GM21529 (cell line): Measurements from ENCODE around the gene RUVBL2.
"Not testable (repeated sequence)": the region's sequence is repeated elsewhere in the genome, so short reads cannot be mapped to it uniquely, and the experiment has no call there.

Source experiments
- ATAC-seq: cut with Tn5 transposase; IDR thresholded peaks from one replicate; pipeline ENCODE4 v1.9.1; 2021; ENCODE audit not compliant: unreplicated experiment

The RUVBL2 gene

DNA sequence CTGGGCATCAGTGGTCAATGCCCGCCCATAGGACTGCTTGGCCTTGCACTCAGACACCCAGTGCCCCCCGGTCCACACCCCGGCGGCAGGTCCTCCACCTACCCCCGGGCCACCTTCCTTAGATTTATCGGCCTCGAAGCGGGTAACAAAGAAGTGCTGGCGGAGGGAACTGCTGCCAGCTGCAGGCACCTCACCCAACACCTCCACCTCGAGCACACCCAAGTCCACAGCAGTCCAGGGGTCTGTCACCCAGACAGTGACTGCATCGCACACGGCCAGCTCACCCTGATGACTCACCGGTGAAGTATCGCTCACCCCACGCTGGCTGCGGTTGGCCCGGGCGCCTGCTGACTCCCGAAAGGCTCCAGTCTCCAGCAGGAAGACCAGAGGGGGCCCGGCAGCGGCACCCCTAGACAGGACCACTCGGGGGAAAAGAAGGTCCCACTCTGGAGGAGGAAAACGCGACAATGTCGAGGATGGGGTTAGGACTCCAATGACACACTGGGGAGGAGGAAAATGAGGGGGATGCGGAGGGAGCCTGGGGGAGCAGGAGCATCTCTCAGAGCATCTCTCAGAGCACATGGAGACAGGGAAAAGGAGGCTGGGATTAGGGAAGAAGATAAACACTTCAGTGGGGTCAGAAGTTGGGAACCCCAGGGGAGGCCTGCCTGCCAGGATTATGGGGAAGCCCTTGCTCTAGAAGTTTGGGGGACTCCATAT, 45.0 kb downstream of the RUVBL2 start:
- ATAC-seq = not testable (repeated sequence)

DNA sequence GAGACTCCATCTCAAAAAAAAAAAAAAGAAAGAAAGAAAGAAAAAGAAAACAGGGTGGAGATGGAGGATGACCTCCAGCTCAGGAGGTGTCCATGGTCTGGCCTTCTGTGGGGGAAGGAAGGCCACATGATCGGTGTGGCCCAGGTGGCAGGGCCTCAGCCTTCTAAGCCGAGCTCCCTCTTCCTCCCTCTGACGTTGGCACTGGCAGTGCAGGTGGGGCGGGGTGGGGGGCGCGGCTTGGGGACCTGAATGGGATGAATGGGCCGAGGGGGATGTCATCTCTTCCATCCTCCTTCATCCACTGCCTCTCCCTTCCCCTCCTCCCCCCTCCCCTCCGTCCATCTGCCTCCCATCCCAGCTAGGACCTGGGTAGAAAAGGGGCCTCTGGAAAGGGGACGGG, 46.0 kb downstream of the RUVBL2 start:
- ATAC-seq = not testable (repeated sequence)

DNA sequence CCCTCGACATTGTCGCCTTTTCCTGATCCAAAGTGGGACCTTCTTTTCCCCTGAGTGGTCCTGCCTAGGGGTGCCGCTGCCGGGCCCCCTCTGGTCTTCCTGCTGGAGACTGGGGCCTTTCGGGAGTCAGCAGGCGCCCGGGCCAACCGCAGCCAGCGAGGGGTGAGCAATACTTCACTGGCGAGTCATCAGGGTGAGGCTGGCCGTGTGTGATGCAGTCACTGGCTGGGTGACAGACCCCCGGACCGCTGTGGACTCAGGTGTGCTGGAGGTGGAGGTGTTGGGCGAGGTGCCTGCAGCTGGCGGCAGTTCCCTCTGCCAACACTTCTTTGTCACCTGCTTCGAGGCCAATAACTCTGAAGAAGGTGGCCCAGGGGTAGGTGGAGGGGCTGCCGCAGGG, 48.5 kb downstream of the RUVBL2 start:
- no peak for ATAC-seq

DNA sequence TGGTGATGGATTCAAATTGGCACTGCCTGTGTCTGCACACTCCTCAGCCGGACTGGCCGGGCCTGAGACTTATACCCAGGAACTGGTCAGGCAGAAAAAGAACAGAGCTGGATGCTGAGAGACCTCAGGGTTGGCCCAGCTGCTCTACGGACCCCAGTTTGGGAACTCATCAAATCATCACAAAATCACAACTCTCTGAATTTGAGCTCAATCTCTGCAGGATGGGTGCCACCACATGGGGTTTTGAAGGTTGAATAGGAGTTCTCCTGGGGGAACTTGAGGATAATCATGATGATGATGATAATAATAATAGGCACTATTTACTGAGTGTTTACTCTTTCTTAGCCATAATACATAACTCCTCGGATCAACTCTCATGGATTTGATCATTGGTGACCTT, 49.0 kb downstream of the RUVBL2 start:
- not testable (repeated sequence) for ATAC-seq

DNA sequence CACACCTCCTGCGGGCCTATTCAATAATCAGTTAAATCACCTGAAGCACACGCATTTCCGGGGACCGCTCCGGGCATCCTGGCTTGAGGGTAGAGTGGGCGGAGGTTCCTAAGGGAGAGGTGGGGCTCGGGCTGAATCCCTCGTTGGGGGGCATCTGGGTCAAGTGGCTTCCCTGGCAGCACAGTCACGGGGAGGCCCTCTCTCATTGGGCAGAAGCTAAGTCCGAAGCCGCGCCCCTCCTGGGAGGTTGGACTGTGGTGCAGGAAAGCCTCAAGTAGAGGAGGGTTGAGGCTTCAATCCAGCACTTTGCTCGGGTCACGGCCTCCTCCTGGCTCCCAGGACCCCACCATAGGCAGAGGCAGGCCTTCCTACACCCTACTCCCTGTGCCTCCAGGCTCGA, 49.9 kb downstream of the RUVBL2 start, which contains the start of gene CGB5:
Gene CGB5 (plus strand): TSS at position 301 of the 400 bp plus-strand sequence. CDS start 362 bp downstream, outside the sequence.
- not testable (repeated sequence) for ATAC-seq

DNA sequence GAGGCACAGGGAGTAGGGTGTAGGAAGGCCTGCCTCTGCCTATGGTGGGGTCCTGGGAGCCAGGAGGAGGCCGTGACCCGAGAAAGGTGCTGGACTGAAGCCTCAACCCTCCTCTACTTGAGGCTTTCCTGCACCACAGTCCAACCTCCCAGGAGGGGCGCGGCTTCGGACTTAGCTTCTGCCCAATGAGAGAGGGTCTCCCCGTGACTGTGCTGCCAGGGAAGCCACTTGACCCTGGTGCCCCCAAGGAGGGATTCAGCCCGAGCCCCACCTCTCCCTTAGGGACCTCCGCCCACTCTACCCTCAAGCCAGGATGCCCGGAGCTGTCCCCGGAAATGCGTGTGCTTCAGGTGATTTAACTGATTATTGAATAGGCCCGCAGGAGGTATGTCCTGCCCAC, 55.3 kb downstream of the RUVBL2 start, which contains the start of gene CGB8:
Gene CGB8 (minus strand): TSS at position 101 of the 400 bp plus-strand sequence. CDS start 372 bp downstream, outside the sequence.
- not testable (repeated sequence) for ATAC-seq

DNA sequence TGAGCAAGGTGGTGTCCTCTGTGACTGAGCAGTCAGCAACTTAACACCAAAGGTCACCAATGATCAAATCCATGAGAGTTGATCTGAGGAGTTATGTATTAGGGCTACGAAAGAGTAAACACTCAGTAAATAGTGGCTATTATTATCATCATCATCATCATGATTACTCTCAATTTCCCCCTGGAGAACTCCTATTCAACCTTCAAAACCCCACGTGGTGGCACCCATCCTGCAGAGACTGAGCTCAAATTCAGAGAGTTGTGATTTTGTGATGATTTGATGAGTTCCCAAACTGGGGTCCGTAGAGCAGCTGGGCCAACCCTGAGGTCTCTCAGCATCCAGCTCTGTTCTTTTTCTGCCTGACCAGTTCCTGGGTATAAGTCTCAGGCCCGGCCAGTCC, 56.1 kb downstream of the RUVBL2 start:
- not testable (repeated sequence) for ATAC-seq

DNA sequence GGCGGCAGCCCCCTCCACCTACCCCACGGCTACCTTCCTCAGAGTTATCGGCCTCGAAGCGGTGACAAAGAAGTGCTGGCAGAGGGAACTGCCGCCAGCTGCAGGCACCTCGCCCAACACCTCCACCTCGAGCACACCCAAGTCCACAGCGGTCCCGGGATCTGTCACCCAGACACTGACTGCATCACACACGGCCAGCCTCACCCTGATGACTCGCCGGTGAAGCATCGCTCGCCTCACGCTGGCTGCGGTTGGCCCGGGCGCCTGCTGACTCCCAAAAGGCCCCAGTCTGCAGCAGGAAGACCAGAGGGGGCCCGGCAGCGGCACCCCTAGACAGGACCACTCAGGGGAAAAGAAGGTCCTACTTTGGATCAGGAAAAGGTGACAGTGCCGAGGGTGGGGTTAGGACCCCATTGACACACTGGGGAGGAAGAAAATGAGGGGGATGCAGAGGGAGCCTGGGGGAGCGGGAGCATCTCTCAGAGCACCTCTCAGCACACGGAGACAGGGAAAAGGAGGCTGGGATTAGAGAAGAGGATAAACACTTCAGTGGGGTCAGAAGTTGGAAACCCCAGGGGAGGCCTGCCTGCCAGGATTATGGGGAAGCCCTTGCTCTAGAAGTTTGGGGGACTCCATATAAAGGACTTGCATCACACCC, 56.8 kb downstream of the RUVBL2 start:
- not testable (repeated sequence) for ATAC-seq

DNA sequence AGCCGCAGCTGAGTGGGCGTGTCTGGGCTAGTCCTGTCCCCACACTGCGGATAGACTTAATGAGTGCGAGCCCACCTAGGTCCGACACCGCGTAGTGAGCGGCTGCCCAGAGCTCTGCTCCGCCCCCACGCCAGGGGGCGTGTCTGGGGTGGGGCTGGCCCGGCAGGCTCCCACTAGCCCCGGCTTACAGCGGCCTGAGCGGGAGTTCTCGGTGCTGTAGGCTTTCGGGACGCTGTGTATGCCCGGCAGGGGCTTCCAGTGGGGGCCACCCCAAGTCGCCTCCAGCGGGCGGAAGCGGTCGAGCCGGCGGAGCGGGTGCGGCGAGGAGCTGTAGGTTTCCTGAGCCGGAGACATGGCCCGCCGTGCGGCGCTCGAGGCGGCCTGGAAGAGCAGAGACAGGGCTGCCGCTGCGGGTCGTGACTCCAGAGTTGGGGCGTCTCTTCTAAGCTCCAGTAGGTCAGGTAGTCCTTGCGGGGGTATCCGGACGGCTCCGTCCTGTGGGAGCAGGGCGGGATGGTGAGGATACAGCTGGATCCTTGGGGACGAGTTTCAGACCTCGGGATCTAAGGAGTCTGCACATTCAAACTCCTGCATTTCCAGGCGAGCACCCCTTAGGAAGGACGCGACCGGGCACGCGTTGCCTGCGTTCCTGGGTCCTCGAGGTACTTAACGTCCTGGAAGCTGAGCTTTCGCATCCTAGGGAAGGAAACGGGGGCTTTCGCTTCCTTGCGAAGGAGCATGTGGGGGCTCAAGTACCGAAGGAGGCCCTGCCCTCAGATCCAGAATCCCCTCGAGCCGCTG, 62.6 kb downstream of the RUVBL2 start:
- ATAC-seq = no peak

DNA sequence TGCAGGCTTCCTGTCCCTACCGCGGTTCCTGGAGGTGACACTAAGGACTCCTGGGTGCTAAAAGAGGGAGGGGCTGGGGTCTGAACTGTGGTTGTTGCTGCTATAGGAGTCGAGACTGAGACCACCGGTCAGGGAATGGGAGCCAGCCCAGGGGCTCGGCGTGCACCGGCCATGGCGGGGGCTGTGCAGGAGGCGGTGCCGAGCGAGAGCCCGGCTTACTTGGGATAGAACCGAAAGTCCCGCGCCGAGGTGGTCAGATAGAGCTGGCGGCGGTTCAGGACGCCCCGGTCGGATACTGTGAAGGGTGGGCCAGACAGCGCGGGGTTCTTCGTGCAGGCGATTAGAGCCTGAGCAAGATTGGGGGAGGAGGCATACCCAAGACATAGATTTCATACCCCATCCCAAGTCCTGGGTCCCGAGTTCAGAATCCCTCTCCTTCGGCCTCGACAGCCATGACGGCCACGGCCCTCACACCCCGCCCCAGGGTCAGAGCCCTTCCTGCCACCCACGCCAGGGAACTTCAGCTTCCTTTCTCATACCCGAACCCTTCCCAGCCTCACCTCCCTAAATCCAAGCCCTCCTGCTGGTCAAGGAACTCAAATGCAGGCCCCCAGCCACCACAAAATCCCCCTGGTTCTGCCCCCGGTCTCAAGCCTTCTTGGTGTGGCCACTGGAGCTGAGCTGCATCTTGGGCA, 63.4 kb downstream of the RUVBL2 start:
- ATAC-seq = not testable (repeated sequence)

DNA sequence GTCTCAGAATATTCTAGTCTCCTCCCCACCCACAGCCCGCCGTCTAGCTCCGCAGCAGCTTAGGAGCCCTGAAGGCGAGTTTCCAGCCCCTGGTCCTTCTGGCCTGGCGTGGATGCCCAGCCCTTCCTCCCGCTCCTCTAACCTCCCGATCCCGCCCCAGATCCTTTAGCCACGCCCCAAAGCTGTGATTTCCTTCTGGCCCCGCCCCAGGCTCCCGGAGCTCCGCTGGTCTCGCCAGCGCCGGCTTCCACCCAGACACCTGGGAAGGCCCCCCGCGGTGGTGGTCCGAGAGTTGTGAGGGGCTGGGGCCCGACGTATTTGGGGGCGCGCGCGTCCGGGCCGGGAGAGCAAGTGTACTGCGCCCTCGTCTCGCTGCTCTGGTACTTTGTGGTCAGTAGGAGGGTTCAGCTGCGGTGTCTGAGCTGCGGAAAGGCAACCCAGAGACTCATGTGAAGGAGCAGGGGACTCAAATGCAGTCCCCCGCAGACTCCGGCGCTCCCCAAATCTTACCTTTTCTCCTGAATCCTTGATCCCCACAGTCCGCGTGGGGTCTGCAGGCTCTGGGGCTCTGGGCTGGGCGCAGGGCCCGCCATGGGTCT, 64.0 kb downstream of the RUVBL2 start, which contains the start of gene CGB7:
Gene CGB7 (minus strand): TSS at position 114 of the 599 bp plus-strand sequence. CDS start 2,374 bp downstream, outside the sequence.
- ATAC-seq = no peak

DNA sequence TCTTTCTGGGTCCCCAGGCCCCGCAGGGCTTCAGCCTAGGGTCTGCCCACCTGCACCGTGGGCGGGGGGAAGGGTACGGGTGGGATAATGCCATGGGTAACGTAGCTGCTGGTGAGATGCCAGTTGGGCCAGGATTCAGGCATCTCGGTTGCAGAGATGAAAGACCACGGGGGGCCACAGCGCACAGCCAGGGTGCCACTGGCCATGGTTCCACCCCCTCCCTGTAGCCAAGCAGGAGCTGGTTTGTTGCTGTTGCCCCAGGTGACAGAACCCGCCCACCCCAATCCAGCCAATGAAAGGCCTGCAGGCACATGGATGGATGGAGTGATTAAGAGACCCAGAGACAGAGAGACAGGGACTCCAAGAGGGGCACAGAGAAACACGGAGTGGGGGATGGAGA, 64.9 kb downstream of the RUVBL2 start:
- no peak for ATAC-seq

DNA sequence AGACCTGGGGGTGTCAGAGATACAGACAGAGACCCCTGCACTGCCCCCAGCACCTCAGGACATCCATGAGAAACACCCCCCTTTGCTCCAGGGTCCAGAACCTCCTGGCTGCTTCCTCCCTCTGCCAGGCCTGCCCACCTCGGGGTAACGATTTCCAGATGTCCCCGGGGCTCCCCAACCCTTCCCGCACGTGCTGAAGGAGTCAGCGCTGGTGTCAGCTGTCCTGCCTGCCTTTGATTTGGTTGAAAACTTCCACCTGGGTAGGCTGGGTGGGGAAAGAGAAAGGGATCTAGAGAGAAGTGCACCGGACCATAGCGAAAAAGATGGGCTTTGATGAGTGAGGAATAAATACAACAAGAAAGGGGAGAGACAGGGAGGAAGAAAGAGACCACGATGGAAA, 65.4 kb downstream of the RUVBL2 start:
- no peak for ATAC-seq

DNA sequence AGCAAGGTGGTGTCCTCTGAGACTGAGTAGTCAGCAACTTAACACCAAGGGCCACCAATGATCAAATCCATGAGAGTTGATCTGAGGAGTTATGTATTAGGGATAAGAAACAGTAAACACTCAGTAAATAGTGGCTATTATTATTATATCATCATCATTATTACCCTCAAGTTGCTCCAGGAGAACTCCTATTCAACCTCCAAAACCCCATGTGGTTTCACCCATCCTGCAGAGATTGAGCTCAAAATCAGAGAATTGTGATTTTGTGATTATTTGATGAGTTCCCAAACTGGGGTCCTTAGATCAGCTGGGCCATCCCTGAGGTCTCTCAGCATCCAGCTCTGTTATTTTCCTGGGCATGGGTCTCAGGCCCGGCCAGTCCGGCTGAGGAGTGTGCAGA, 67.3 kb downstream of the RUVBL2 start:
- no peak for ATAC-seq

DNA sequence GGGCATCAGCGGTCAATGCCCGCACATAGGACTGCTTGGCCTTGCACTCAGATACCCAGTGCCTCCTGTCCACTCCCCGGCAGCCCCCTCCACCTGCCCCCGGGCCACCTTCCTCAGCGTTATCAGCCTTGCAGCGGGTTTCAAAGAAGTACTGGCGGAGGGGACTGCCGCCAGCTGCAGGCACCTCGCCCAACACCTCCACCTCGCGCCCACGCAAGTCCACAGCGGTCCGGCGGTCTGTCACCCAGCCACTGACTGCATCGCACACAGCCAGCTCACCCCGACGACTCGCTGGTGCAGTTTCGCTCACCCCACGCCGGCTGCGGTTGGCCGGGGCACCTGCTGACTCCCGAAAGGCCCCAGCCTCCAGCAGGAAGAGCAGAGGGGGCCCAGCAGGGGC, 67.8 kb downstream of the RUVBL2 start:
- no peak for ATAC-seq

DNA sequence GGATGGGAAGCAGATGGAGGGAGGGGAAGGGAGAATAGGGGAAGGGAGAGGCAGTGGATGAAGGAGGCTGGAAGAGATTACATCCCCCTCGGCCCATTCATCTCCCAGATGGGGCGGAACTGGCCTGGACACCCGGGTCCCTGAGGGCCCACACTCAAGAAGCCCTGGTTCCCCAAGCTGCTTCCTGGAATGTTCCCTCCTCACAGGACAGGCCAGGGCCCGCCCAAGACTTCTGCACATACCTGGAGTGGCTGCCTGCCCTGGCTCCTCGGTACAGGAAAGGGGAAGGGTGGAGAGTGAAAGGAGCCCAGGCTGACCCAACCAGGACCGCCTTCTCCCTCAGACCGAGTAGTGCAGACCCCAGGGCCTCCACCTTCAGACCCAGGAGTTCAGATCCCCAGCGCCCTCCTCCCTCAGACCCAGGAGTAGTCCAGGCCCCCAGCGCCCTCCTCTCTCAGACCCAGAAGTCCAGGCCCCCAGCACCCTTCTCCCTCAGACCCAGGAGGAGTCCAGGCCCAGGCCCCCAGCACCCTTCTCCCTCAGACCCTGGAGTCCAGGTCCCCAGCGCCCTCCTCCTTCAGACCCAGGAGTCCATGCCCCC, 70.4 kb downstream of the RUVBL2 start:
- no peak for ATAC-seq

DNA sequence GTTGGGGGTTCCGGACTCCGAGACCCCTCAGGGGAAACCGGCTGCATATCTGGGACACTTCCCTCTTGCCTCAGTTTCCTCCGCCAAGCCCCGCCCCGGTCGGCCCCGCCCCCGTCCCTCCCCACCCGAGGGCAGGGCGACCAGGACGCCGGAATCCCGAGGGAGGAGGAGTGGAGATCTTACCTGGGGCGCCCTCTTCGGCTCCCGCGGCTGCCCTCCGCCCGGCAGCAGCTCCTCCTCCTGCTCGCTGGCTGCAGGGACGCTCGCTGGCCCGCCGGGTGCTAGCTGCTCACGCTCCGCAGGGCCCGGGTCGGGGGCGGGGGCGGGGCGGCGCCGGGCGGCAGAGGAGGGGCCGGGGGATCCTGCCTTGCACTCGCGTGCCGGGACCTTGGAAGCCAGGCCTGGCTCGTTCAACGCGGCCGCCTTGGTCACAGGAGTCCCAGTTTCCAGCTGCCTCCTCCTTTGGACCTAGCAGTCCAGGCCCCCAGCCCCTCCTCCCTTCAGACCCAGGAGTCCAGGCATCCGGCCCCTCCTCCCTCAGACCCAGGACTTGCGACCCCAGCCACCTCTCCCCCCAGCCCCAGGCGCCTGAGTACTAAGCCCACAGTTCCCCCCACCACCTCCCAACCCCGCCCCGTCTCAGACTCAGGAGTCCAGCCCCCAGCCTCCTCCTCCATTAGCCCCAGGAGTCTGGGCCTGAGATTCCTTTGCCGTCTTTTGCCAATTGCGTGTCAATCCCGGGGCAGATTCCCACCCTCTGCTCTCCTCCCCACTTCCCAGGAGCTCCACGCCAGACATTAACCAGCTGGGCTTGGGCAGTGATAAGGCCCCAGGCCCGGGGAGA, 71.3 kb downstream of the RUVBL2 start, which contains the start of gene NTF4:
Gene NTF4 (minus strand): TSS at position 51 of the 844 bp plus-strand sequence. CDS start 2,821 bp downstream, outside the sequence.
- no peak for ATAC-seq
